ENCODE data around the gene KCNF1. TPM values are rescaled to one million over a fixed set of nuclear protein-coding genes. Genes with fewer than 3 reads are reported as not detected.

Gene KCNF1
- total RNA-seq, 1 donor: not detected

DNA sequence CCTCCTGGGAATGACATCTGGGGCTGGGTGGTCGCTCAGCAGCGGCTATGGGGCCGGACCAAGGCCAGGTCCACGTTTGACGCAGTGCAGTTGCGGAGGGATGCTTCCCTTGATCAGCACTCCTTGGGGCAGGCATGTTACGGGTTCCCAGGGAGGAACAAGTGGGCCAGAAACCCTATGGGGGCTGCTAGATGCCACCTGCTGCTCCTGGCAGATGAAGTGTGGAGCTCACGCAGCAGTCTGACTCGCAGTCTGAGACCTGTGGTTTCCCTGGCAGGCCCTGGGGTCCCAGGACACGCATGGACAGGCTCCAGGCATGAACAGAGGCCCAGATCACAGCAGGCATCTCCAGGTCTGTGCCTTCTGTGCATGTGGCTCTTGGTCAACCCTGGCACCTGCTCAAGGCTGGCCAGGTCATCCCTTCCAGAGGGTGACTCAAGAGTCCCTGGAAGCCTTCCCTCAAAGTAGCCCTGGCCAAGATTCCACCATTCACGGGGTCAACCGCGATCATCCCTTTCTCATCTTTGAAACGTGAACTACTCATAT lies 20.0 kb downstream of the KCNF1 start:
- DNase-seq (ENCODE audit: low read depth): no peak
- H3K4me3 ChIP-seq (ENCODE audit: low read depth, low read length): no peak overlapping the region
- TF ChIP-seq, protein P1, sequence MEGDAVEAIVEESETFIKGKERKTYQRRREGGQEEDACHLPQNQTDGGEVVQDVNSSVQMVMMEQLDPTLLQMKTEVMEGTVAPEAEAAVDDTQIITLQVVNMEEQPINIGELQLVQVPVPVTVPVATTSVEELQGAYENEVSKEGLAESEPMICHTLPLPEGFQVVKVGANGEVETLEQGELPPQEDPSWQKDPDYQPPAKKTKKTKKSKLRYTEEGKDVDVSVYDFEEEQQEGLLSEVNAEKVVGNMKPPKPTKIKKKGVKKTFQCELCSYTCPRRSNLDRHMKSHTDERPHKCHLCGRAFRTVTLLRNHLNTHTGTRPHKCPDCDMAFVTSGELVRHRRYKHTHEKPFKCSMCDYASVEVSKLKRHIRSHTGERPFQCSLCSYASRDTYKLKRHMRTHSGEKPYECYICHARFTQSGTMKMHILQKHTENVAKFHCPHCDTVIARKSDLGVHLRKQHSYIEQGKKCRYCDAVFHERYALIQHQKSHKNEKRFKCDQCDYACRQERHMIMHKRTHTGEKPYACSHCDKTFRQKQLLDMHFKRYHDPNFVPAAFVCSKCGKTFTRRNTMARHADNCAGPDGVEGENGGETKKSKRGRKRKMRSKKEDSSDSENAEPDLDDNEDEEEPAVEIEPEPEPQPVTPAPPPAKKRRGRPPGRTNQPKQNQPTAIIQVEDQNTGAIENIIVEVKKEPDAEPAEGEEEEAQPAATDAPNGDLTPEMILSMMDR (IDR thresholded peaks at IDR 0.05; ENCODE audit: insufficient read depth, low read depth, low read length): no peak

DNA sequence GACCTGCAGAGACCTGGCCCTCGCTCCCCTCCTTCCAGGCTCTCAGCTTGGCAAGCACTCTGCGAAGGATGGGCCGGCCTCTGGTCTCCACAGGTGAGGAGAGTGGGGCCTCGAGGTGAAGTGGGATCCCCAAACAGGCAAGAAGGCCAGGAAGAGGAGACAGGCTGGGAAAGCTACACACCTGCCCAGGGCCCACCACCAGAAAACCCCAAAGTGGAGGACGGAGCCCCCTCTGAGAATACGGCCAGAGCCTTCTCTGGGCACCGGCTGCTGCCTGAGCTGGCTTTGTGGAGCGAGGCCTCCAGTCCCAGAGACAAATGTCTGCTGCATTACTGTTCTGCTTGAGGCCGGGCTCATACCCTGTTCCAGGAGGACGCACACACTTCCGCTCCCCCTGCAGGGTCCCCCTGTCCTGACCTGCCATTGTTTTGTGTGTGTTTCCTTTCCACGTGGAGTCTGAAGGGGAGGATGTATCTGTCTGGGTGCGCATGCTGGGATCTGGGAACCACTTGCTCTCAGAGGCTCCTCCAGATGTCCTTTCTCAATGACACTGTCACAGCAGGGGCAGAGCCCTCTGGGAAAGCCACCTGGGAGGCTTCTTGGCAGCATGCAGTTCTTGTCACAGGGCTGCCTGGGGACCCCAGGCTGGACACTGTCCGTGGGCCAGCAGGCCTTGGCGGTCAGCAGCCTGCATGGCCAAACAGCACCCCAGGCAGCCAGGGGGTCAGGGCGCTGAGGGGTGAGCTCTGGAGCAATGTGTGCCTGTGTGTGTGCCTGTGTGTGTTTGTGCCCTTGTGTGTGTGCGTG lies 20.8 kb downstream of the KCNF1 start:
- no peak overlapping the region for H3K4me3 ChIP-seq (ENCODE audit: low read depth, low read length)
- TF ChIP-seq, protein P1 (IDR thresholded peaks at IDR 0.05; ENCODE audit: insufficient read depth, low read depth, low read length): no peak
- DNase-seq (ENCODE audit: low read depth): peak; percentile 8

DNA sequence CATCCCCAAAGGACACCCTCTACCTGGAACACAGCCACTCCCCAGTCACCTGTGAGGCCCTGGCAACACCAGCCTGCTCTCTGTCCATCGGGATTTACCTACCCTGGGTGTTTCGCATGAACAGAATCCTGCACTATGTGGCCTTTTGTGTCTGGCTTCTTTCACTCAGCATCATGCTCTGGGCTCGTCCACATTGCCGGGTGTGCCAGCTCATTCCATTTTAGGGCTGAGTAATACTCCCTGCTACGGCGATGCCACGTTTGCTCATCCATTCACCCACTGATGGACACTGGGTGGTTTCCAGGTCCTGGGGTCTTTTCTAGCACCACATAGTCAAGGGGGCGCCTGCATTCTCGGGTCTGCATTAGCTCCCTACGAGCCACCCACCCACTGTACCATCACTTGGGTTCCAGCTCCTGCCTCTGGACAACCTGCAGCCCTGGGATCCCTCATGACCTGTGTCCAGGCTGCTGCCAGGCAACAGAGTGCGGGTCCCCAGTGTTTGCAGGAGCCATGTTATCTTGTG lies 22.0 kb downstream of the KCNF1 start:
- no peak for DNase-seq (ENCODE audit: low read depth)
- TF ChIP-seq, protein P1 (IDR thresholded peaks at IDR 0.05; ENCODE audit: insufficient read depth, low read depth, low read length): no peak
- no peak overlapping the region for H3K4me3 ChIP-seq (ENCODE audit: low read depth, low read length)

DNA sequence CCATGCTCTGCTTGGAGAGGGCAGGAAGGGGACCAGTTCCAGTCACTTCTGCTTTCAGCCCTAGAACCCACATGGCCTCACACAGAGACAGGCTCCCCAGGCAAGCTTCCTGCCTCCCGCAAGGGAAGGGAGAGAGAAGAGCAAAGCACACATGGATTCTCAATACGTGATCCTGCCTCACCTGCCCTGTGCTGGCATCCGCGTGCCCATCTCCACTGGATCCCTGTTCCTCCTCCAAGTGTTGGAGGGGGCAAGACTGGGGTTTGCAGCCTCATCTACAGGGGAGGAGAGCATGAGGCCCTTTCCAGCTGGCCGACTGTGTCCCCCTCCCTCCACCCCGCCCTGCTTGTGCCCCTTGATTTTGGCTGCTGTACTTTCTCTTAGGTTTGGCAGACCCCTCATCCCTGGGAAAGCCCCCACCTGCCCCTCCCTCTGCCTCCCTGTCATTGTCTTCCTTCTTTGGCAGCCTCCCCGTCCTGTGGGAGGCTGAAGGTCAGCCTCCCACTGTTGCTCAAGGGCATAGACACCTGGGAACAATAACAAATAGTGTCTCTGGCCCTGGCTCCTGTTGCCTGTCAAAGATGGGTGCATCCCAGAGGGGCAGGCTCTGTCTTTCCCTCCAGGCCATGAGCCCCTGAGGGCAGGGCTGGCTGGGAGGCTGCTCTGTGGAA lies 22.7 kb downstream of the KCNF1 start:
- H3K4me3 ChIP-seq (ENCODE audit: low read depth, low read length): no peak overlapping the region
- TF ChIP-seq, protein P1 (IDR thresholded peaks at IDR 0.05; ENCODE audit: insufficient read depth, low read depth, low read length): no peak
- no peak for DNase-seq (ENCODE audit: low read depth)

DNA sequence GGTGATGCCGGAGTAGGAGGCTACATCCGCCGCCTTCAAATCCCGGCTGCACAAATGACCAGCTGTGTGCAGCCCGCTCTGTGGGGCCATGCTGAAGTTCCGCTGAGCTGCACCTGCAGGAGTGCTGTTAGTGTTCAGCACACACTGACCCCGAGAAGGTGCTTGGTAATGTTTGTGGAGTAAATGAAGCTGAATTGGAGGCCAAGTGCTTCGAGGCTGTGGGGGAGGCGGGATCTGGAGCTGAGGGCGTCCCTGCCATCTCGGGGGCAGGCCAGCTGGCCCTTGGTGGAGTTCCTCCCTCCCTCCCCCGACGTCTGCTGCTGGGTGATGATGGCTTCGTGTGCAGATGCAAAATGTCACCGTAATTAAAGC lies 23.2 kb downstream of the KCNF1 start:
- no peak for DNase-seq (ENCODE audit: low read depth)
- H3K4me3 ChIP-seq (ENCODE audit: low read depth, low read length): no peak overlapping the region
- TF ChIP-seq, protein P1 (IDR thresholded peaks at IDR 0.05; ENCODE audit: insufficient read depth, low read depth, low read length): no peak

DNA sequence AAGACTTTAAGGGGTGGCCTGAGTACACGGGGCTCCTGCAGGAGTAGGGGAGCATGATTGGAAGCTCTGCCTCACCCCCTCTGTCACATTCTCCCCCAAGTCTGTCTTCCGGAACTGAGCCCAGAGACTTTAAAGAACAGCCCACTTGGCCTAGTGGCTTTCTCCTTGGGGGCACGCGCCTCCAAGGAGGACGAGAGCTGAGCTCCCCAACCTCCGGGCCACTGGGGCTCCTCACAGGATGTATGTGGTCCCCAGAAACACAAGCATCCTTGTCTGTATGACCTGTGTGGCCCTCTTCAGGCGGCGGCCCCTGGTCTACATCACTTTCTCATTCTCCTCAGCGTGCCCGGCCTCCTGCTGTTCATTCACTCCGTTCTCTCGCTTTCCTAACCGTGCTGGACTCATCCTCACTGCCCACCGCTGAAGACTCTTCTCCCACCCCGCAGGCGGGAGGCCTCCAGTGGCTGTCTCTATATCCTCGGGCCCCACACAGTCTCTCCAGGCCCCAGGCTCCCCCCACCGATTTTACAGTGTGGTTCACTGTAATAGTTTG lies 23.7 kb downstream of the KCNF1 start:
- TF ChIP-seq, protein P1 (IDR thresholded peaks at IDR 0.05; ENCODE audit: insufficient read depth, low read depth, low read length): no peak
- DNase-seq (ENCODE audit: low read depth): no peak
- H3K4me3 ChIP-seq (ENCODE audit: low read depth, low read length): no peak overlapping the region

Measured in fibroblast of villous mesenchyme (primary cell).